ENCODE measurements around the gene PRLHR. TPM values are rescaled to one million over a fixed set of nuclear protein-coding genes. Genes with fewer than 3 reads are reported as not detected.

Gene PRLHR
- total and polyA plus RNA-seq, 11 donors, result not detected

DNA sequence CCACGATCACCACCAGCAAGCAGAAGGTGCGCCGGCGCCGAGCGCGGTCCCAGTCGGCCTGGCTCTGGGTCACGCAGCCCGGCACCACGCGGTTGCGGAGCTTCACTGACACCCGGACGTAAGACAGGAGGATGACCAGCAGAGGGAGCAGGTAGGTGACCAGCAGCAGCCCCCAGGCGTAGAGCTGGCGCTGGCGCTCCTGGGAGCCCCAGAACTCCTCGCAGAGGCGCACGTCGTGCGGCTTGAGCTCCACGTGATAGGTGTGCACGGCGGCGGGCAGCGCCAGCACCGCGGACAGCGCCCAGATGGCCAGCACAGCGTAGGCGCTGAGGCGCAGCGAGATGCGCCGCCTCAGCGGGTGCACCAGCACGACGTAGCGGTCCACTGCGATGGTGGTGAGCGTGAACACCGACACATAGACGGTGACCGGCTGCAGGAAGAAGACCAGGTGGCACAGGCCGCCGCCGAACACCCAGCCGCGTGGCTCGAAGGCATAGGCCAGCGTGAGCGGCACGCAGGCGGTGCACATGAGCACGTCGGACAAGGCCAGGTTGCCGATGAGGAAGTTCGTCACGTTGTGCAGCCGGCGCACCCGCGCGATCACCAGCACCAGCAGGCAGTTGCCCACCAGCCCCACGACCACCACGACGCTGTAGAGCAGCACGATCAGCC is 920 bp downstream of the PRLHR start:
- TF ChIP-seq POLR2A (IDR thresholded peaks at IDR 0.05), result no peak
- TF ChIP-seq, protein P1, sequence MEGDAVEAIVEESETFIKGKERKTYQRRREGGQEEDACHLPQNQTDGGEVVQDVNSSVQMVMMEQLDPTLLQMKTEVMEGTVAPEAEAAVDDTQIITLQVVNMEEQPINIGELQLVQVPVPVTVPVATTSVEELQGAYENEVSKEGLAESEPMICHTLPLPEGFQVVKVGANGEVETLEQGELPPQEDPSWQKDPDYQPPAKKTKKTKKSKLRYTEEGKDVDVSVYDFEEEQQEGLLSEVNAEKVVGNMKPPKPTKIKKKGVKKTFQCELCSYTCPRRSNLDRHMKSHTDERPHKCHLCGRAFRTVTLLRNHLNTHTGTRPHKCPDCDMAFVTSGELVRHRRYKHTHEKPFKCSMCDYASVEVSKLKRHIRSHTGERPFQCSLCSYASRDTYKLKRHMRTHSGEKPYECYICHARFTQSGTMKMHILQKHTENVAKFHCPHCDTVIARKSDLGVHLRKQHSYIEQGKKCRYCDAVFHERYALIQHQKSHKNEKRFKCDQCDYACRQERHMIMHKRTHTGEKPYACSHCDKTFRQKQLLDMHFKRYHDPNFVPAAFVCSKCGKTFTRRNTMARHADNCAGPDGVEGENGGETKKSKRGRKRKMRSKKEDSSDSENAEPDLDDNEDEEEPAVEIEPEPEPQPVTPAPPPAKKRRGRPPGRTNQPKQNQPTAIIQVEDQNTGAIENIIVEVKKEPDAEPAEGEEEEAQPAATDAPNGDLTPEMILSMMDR (IDR thresholded peaks at IDR 0.05), result peak in 4 of 12 donors; percentile 6 to 32 (median 12)
- 5 to 10% (median 9%) methylated on average over 31 to 70 of the region's 70 CpGs for WGBS, 4 donors
- H3K4me3 ChIP-seq, result no peak overlapping the region
- intact Hi-C loops (cut with DNase I), result no loop called here
- no peak overlapping the region for H3K27ac ChIP-seq
- H3K36me3 ChIP-seq, result no peaks in the 10 kb centered on the region
- peaks cover 0 to 3% (median 0%) of the 10 kb centered on the region in 12 donors for H3K9me3 ChIP-seq
- ATAC-seq (peak in 3 of 4 donors; percentile 52 to 81 (median 77)), DNase-seq (peak in 3 of 5 donors; percentile 22 to 68 (median 30))
- no peaks in the 10 kb centered on the region for H3K4me1 ChIP-seq
- H3K27me3 ChIP-seq, result peaks cover 32 to 93% (median 54%) of the 10 kb centered on the region in 9 donors

DNA sequence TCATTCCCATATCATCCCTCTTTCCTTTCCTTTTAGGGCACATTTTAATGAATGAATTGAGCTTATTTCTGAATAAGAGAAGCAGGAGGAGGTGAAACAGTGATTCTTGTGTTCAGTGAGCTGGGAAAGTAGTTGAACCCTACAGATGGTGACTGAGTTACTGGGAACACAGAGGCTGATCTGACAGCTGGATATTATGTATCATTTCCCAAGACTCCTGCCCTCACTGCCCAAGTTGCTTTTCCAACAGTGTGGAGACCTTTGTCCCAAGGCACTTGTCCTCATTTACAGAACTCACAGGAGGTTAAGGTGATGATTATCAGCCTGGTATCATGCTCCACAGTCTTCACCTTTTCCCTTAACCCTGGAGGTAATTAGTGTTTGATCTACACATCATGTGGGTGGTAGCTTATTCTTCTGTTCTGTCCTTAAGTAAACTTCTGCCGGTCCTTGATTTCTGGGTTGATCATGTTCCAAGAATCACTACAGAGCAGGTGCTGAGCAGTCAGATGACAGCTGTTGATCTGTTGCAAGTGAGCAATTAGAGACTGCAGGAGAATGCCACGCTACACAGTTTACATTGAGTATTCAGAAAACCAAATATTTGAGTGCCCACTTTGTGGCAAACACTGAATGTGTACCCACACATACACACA is 2.6 kb downstream of the PRLHR start:
- H3K36me3 ChIP-seq, result no peaks in the 10 kb centered on the region
- TF ChIP-seq, protein P1 (IDR thresholded peaks at IDR 0.05), result no peak
- TF ChIP-seq POLR2A (IDR thresholded peaks at IDR 0.05), result no peak
- H3K27ac ChIP-seq, result no peak overlapping the region
- H3K27me3 ChIP-seq, result peaks cover 32 to 75% (median 53%) of the 10 kb centered on the region in 9 donors
- DNase-seq (no peak), ATAC-seq (no peak)
- H3K4me1 ChIP-seq, result no peaks in the 10 kb centered on the region
- no peak overlapping the region for H3K4me3 ChIP-seq
- peaks cover 0 to 3% (median 0%) of the 10 kb centered on the region in 12 donors for H3K9me3 ChIP-seq
- 79 to 90% (median 87%) methylated on average over 2 of the region's 2 CpGs for WGBS, 4 donors
- intact Hi-C loops (cut with DNase I), result no loop called here

DNA sequence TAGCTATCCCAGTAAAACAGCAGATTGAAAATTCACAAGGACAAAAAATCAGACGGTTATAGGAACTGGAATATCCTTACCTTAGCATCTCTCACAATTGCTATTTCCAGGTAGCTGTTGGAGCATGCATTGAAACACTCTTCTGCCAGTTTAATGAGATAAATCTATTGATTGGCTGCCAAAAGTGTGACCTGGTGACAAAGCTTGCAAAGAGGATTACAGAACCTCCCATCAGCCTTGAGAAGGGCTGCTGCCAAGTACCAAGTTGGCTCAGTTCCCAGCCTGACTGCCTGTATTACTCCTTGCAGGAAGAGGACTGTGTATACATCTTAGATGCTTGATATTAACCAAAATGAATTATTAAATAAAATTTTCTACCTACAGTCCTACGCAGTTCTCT is 5.1 kb downstream of the PRLHR start:
- H3K4me1 ChIP-seq, result no peaks in the 10 kb centered on the region
- no peak overlapping the region for H3K4me3 ChIP-seq
- H3K27me3 ChIP-seq, result peaks cover 23 to 51% (median 33%) of the 10 kb centered on the region in 9 donors
- peaks cover 0 to 3% (median 0%) of the 10 kb centered on the region in 12 donors for H3K9me3 ChIP-seq
- no peak for TF ChIP-seq POLR2A (IDR thresholded peaks at IDR 0.05)
- TF ChIP-seq, protein P1 (IDR thresholded peaks at IDR 0.05), result no peak
- no peak overlapping the region for H3K27ac ChIP-seq
- peak in 2 of 5 donors; percentile 31 to 32 for DNase-seq
- ATAC-seq, result peak in 2 of 4 donors; percentile 25 to 59
- 55 to 64% (median 62%) methylated on average over 2 of the region's 2 CpGs for WGBS, 4 donors
- intact Hi-C loops (cut with DNase I), result no loop called here
- H3K36me3 ChIP-seq, result no peaks in the 10 kb centered on the region

DNA sequence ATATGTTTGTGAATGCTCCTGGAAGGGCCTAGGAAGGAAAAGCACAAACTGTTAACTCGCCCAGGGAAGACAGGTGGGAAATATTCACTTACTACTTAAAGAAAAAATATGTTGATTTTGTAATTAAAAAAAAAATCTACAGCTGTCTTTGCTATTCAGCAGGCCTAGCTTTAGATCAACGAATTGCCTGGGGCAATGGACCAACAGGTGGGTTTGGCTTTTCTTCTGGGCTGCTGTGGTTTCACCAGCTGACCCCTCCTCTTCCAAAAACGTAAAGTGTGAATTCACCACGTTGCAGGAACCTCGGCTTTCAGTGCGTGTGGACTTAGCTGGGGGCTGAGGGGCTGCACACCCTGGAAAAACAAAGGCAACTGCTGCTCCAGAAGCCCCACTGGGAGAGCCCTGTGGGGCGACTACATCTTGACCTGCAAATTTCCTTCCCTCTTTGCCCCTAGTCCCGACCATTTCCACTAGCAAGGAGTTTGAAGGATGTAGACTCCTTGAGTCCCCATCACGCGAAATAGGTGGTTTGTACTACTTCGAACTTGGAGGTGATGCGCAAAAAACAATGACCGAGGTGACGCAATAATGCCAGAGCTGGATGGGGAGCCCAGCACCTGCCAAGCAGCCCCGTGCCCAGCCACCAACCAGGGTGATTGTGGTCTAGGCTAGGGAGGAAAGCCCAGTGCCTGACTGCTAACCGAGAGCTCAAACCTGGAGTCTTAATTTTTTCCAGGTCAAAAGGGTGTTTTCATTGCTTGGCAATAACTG is 7.4 kb downstream of the PRLHR start:
- WGBS, 4 donors, result 65 to 71% (median 68%) methylated on average over 16 of the region's 16 CpGs
- no peak for ATAC-seq
- Histone ChIP-seq H3K36me3 (no peaks in the 10 kb centered on the region), H3K4me3 (no peak overlapping the region), H3K27ac (no peak overlapping the region), H3K4me1 (no peaks in the 10 kb centered on the region), H3K9me3 (no peaks in the 10 kb centered on the region), H3K27me3 (peaks cover under 1 to 28% (median 10%) of the 10 kb centered on the region in 9 donors)
- DNase-seq, result no peak
- intact Hi-C loops (cut with DNase I), result no loop called here
- TF ChIP-seq, protein P1 (IDR thresholded peaks at IDR 0.05), result no peak
- TF ChIP-seq POLR2A (IDR thresholded peaks at IDR 0.05), result no peak
